ENCODE results near the gene USP2. TPM values are rescaled to one million over a fixed set of nuclear protein-coding genes. Genes with fewer than 3 reads are reported as not detected.

Gene USP2
- polyA plus RNA-seq, 1 experiment: 0.27 TPM

GRCh38 chr11:119337581-119338317 lies 43.7 kb downstream of the USP2 start:
- no peak for DNase-seq (ENCODE audit: low read depth)

GRCh38 chr11:119336744-119337469 lies 44.6 kb downstream of the USP2 start:
- CTCF ChIA-PET: interaction anchor here (0.6 to 11.5 kb wide), 20 partner anchors 11 to 235 kb away, joined by 3 to 146 read pairs (median 8); partner anchors contain the start of genes DPAGT1, MCAM, MFRP and USP2
- POLR2A ChIA-PET: interaction anchor here (0.5 to 0.6 kb wide), 2 partner anchors 143 to 235 kb away, joined by 3 to 11 read pairs; partner anchors contain the start of gene DPAGT1
- H3K4me3 ChIP-seq (ENCODE audit: low read depth, low read length): no peak overlapping the region

More at GRCh38 chr11:119337581-119338317, 43.7 kb downstream of the USP2 start:
- Histone ChIP-seq H3K27me3 (ENCODE audit: control insufficient read depth, insufficient read depth, low read length) (peaks cover 1% of the 10 kb centered on the region; the same call in 1 of the 2 replicates), H3K36me3 (ENCODE audit: control insufficient read depth, insufficient read depth, low read length) (no peaks in the 10 kb centered on the region; the same call in 1 of the 2 replicates), H3K4me3 (ENCODE audit: low read depth, low read length) (peak overlapping the region; percentile 15; the same call in 1 of the 2 replicates)
- CTCF ChIA-PET: interaction anchor here (0.5 to 11.5 kb wide), 34 partner anchors 10 to 291 kb away, joined by 3 to 146 read pairs (median 5); partner anchors contain the start of genes DPAGT1, MCAM, MFRP and USP2
- no peak for TF ChIP-seq CTCF (IDR thresholded peaks at IDR 0.05; ENCODE audit: insufficient read depth, low read depth, low read length)
- POLR2A ChIA-PET: interaction anchor here (0.5 to 0.9 kb wide), 7 partner anchors 30 to 253 kb away, joined by 3 to 11 read pairs (median 5); partner anchors contain the start of genes CBL, DPAGT1 and HINFP

GRCh38 chr11:119335655-119336543 lies 45.6 kb downstream of the USP2 start:
- no peak overlapping the region for H3K4me3 ChIP-seq (ENCODE audit: low read depth, low read length)
- no peak for DNase-seq (ENCODE audit: low read depth)
- TF ChIP-seq CTCF (IDR thresholded peaks at IDR 0.05; ENCODE audit: insufficient read depth, low read depth, low read length): no peak
- H3K36me3 ChIP-seq (ENCODE audit: control insufficient read depth, insufficient read depth, low read length): no peaks in the 10 kb centered on the region; the same call in 1 of the 2 replicates
- no peaks in the 10 kb centered on the region for H3K27me3 ChIP-seq (ENCODE audit: control insufficient read depth, insufficient read depth, low read length)
- POLR2A ChIA-PET: no interaction called here
- CTCF ChIA-PET: interaction anchor here (0.7 to 7.3 kb wide), 4 partner anchors 11 to 139 kb away, joined by 3 to 146 read pairs (median 56); no protein-coding TSS in a partner anchor

More at GRCh38 chr11:119336744-119337469, 44.6 kb downstream of the USP2 start:
- DNase-seq (ENCODE audit: low read depth): no peak
- H3K27me3 ChIP-seq (ENCODE audit: control insufficient read depth, insufficient read depth, low read length): 0 out of 2 replicates have a peak, but pooled peaks cover 1% of the 10 kb centered on the region
- no peaks in the 10 kb centered on the region; the same call in 1 of the 2 replicates for H3K36me3 ChIP-seq (ENCODE audit: control insufficient read depth, insufficient read depth, low read length)
- TF ChIP-seq CTCF (IDR thresholded peaks at IDR 0.05; ENCODE audit: insufficient read depth, low read depth, low read length): no peak

- TF ChIP-seq CTCF (IDR thresholded peaks at IDR 0.05; ENCODE audit: insufficient read depth, low read depth, low read length): no peak
- POLR2A ChIA-PET: no interaction called here
- CTCF ChIA-PET: interaction anchor here (0.7 to 7.3 kb wide), 3 partner anchors 11 to 140 kb away, joined by 3 to 146 read pairs (median 37); no protein-coding TSS in a partner anchor
- Histone ChIP-seq H3K4me3 (ENCODE audit: low read depth, low read length) (peak overlapping the region; percentile 78), H3K36me3 (ENCODE audit: control insufficient read depth, insufficient read depth, low read length) (no peaks in the 10 kb centered on the region; the same call in 1 of the 2 replicates), H3K27me3 (ENCODE audit: control insufficient read depth, insufficient read depth, low read length) (no peaks in the 10 kb centered on the region)
- no peak for DNase-seq (ENCODE audit: low read depth)
These were observed 46.3 kb downstream of the USP2 start for GRCh38 chr11:119335091-119335654.

Measured in BJ (cell line).